ENCODE results near the gene DPP7. TPM values are rescaled to one million over a fixed set of nuclear protein-coding genes. Genes with fewer than 3 reads are reported as not detected.

Gene DPP7
- total RNA-seq, 4 donors from 2014 or later, result 41.1 to 109 (median 62.4) TPM

- H3K36me3 ChIP-seq, result no peaks in the 10 kb centered on the region
- H3K4me1 ChIP-seq, result peaks cover 20 to 43% (median 26%) of the 10 kb centered on the region in 3 donors
- no peaks in the 10 kb centered on the region for H3K9me3 ChIP-seq
- H3K4me3 ChIP-seq, result no peak overlapping the region
- DNase-seq, result no peak
- WGBS, 2 donors, result 0 to 20% methylated on average over 1 of the region's 4 CpGs
- peaks cover 18 to 92% (median 42%) of the 10 kb centered on the region in 4 donors for H3K27me3 ChIP-seq
- TF ChIP-seq CTCF (IDR thresholded peaks at IDR 0.05) (no peak), POLR2A (IDR thresholded peaks at IDR 0.05) (no peak)
- intact Hi-C loops (cut with DNase I), result no loop called here
- no peak overlapping the region for H3K27ac ChIP-seq
Observed at GRCh38 chr9:137158625-137159024, 44.1 kb upstream of the DPP7 start.

- H3K27me3 ChIP-seq, result peaks cover 14 to 84% (median 35%) of the 10 kb centered on the region in 4 donors
- DNase-seq, result no peak
- H3K9me3 ChIP-seq, result no peaks in the 10 kb centered on the region
- peaks cover 18 to 35% (median 19%) of the 10 kb centered on the region in 3 donors for H3K4me1 ChIP-seq
- intact Hi-C loops (cut with DNase I), result no loop called here
- TF ChIP-seq CTCF (IDR thresholded peaks at IDR 0.05), result no peak
- no peak for TF ChIP-seq POLR2A (IDR thresholded peaks at IDR 0.05)
- WGBS, 2 donors, result 51 to 59% methylated on average over 11 to 14 of the region's 19 CpGs
- no peaks in the 10 kb centered on the region for H3K36me3 ChIP-seq
- no peak overlapping the region for H3K4me3 ChIP-seq
- H3K27ac ChIP-seq, result no peak overlapping the region
Observed at GRCh38 chr9:137157618-137158415, 43.3 kb upstream of the DPP7 start.

GRCh38 chr9:137156567-137157375 lies 42.2 kb upstream of the DPP7 start:
- DNase-seq, result no peak
- H3K27me3 ChIP-seq, result peaks cover 5 to 73% (median 26%) of the 10 kb centered on the region in 4 donors
- WGBS, 2 donors, result 4% methylated on average over 14 of the region's 65 CpGs; no CpG with 5 or more reads in 1 of the 2 donors
- H3K27ac ChIP-seq, result no peak overlapping the region
- no peaks in the 10 kb centered on the region for H3K9me3 ChIP-seq
- H3K4me3 ChIP-seq, result peak overlapping the region in 1 of 4 donors; percentile 32
- intact Hi-C loops (cut with DNase I), result no loop called here
- no peaks in the 10 kb centered on the region for H3K36me3 ChIP-seq
- TF ChIP-seq POLR2A (IDR thresholded peaks at IDR 0.05) (no peak), CTCF (IDR thresholded peaks at IDR 0.05) (no peak)
- peaks cover 8 to 24% (median 8%) of the 10 kb centered on the region in 3 donors for H3K4me1 ChIP-seq

GRCh38 chr9:137152844-137153405 lies 38.4 kb upstream of the DPP7 start:
- Histone ChIP-seq H3K4me1 (peaks cover 6 to 14% (median 7%) of the 10 kb centered on the region in 3 donors), H3K27me3 (peaks cover 0 to 54% (median 4%) of the 10 kb centered on the region in 4 donors), H3K9me3 (peaks cover 0 to 8% (median 0%) of the 10 kb centered on the region in 3 donors), H3K4me3 (no peak overlapping the region), H3K27ac (no peak overlapping the region), H3K36me3 (no peaks in the 10 kb centered on the region)
- WGBS, 2 donors, result 87 to 93% methylated on average over 7 of the region's 7 CpGs
- TF ChIP-seq POLR2A (IDR thresholded peaks at IDR 0.05) (no peak), CTCF (IDR thresholded peaks at IDR 0.05) (no peak)
- intact Hi-C loops (cut with DNase I), result no loop called here
- no peak for DNase-seq
